ENCODE data around the gene ALX4. TPM values are rescaled to one million over a fixed set of nuclear protein-coding genes. Genes with fewer than 3 reads are reported as not detected.

The ALX4 gene
- total and polyA plus RNA-seq, 2 of the 8 experiments (the other 6 are each of a cell fraction or from before 2014, with no cell fraction given): not detected

- Histone ChIP-seq H3K4ac (replicated peaks; ENCODE audit: insufficient read length, low read depth, low read length) (no peak overlapping the region), H3K36me3 (ENCODE audit: control insufficient read depth in 2 of 4, insufficient read depth in 4 of 4, low read length in 3 of 4) (no peaks in the 10 kb centered on the region), H2BK5ac (ENCODE audit: low read depth, low read length) (no peak overlapping the region), H4K5ac (ENCODE audit: insufficient read length, low read depth, low read length) (no peak overlapping the region), H3K9ac (replicated peaks in 1 of 4; ENCODE audit: extremely low read depth in 1 of 4, low read depth in 3 of 4, low read length in 3 of 4) (no peak overlapping the region), H2BK12ac (ENCODE audit: low read depth, low read length) (no peak overlapping the region), H3K14ac (ENCODE audit: insufficient read length) (no peak overlapping the region), H3K56ac (replicated peaks; ENCODE audit: insufficient read length, low read depth, low read length) (no peak overlapping the region), H4K91ac (replicated peaks; ENCODE audit: insufficient read length, low read length) (no peak overlapping the region), H4K20me1 (replicated peaks in 1 of 2; ENCODE audit: control insufficient read depth in 1 of 2, insufficient read depth in 2 of 2, low read length in 2 of 2) (no peaks in the 10 kb centered on the region), H2BK120ac (replicated peaks; ENCODE audit: low read depth, low read length) (no peak overlapping the region), H3K18ac (ENCODE audit: extremely low read depth, low read length) (no peak overlapping the region), H3K4me2 (ENCODE audit: insufficient read depth in 1 of 2, low read depth in 2 of 2, low read length in 2 of 2) (no peak overlapping the region), H3K4me3 (ENCODE audit: extremely low read depth in 1 of 4, insufficient read depth in 2 of 4, low read depth in 3 of 4, low read length in 4 of 4) (no peak overlapping the region), H3K23me2 (ENCODE audit: low read depth, low read length) (no peaks in the 10 kb centered on the region; the same call in 1 of the 2 replicates), H2AK5ac (ENCODE audit: low read depth, low read length) (no peak overlapping the region), H4K8ac (ENCODE audit: extremely low read depth, insufficient read depth, low read length) (no peak overlapping the region), H2BK15ac (ENCODE audit: low read length) (no peak overlapping the region; the same call in 1 of the 2 replicates), H3K23ac (ENCODE audit: insufficient read length) (no peak overlapping the region), H2AFZ (ENCODE audit: low read length) (no peak overlapping the region), H3K79me1 (ENCODE audit: low read depth, low read length) (no peaks in the 10 kb centered on the region), H3K9me3 (ENCODE audit: insufficient read depth in 2 of 2, low read depth in 1 of 2, low read length in 1 of 2) (peaks cover 0 to 6% of the 10 kb centered on the region in 2 experiments; a peak in 2 of 4 replicates), H3K79me2 (ENCODE audit: control insufficient read depth in 1 of 2, insufficient read depth in 2 of 2, low read length in 2 of 2) (no peaks in the 10 kb centered on the region), H3K4me1 (replicated peaks in 1 of 4; ENCODE audit: control insufficient read depth in 3 of 4, insufficient read depth in 4 of 4, low read length in 3 of 4) (no peaks in the 10 kb centered on the region; a peak in 1 of 7 replicates), H2BK20ac (ENCODE audit: low read length) (no peak overlapping the region), H3K27ac (ENCODE audit: low read depth, low read length) (no peak overlapping the region), H3K27me3 (replicated peaks in 1 of 4; ENCODE audit: control insufficient read depth in 3 of 4, extremely low read depth in 1 of 4, insufficient read depth in 3 of 4, low read length in 3 of 4) (no peaks in the 10 kb centered on the region)
- POLR2A ChIA-PET (ENCODE audit: partially characterized antibody): interaction anchor here (0.9 to 1.6 kb wide), 2 partner anchors 8 to 9 kb away, joined by 3 to 4 read pairs; no protein-coding TSS in a partner anchor
- WGBS, 2 experiments (ENCODE audit: extremely low coverage in 1 of 2, insufficient coverage in 1 of 2, insufficient read length in 1 of 2, insufficient replicate concordance in 2 of 2, low coverage in 1 of 2, low lambda C conversion rate in 2 of 2, missing lambda C conversion rate in 1 of 2): 88% methylated on average over 8 of the region's 8 CpGs; no CpG with 5 or more reads in 1 of the 2 experiments
- CTCF ChIA-PET (ENCODE audit: partially characterized antibody): interaction anchor here (0.6 to 3.2 kb wide), 20 partner anchors 9 to 702 kb away, joined by 3 to 25 read pairs (median 4); no protein-coding TSS in a partner anchor
- DNase-seq (ENCODE audit: low read depth in 1 of 2, low spot score in 2 of 2): peak in 1 of 2 experiments; percentile 10
- FAIRE-seq: no peak
- TF ChIP-seq SIRT6 (IDR thresholded peaks at IDR 0.05; ENCODE audit: low read length) (no peak), CHD1 (IDR thresholded peaks at IDR 0.05; ENCODE audit: low read depth, low read length) (no peak), RAD21 (IDR thresholded peaks at IDR 0.05 in 1 of 2, conservative IDR thresholded peaks at IDR 0.05 in 1 of 2; ENCODE audit: low read depth in 2 of 2, low read length in 2 of 2) (no peak), EGR1 (IDR thresholded peaks at IDR 0.05; ENCODE audit: borderline replicate concordance, low read depth, low read length) (no peak), BACH1 (IDR thresholded peaks at IDR 0.05; ENCODE audit: low read length) (no peak), GTF2F1 (IDR thresholded peaks at IDR 0.05; ENCODE audit: borderline replicate concordance, low read depth, low read length) (no peak), SUZ12 (IDR thresholded peaks at IDR 0.05; ENCODE audit: low read length) (no peak), TAF7 (optimal IDR thresholded peaks at IDR 0.05; ENCODE audit: borderline replicate concordance, low read depth, low read length) (no peak), FOSL1 (IDR thresholded peaks at IDR 0.05; ENCODE audit: insufficient read depth, low read depth, low read length) (no peak)
Measured at GRCh38 chr11:44257338-44258189, 52.4 kb downstream of the ALX4 start.
